Measurements from ENCODE around the gene P2RY6. TPM values are rescaled to one million over a fixed set of nuclear protein-coding genes. Genes with fewer than 3 reads are reported as not detected.

Gene P2RY6
- total and polyA plus RNA-seq, 12 donors, result 0.33 to 5.9 (median 3.9) TPM

- H3K4me1 ChIP-seq (replicated peaks in 1 of 2), result peaks cover 0 to 28% of the 10 kb centered on the region in 2 donors
- WGBS, 4 donors, result 15 to 27% (median 21%) methylated on average over 11 to 17 of the region's 17 CpGs
- no peaks in the 10 kb centered on the region for H3K36me3 ChIP-seq (replicated peaks in 1 of 2)
- intact Hi-C loops (cut with DNase I), result no loop called here
- peak; percentile 70 to 87 (median 75) for DNase-seq
- H3K4me3 ChIP-seq, result no peak overlapping the region
- peak overlapping the region; percentile 15 to 76 (median 44) for H3K27ac ChIP-seq
- no peaks in the 10 kb centered on the region for H3K27me3 ChIP-seq
- H3K9me3 ChIP-seq (replicated peaks in 1 of 3), result no peaks in the 10 kb centered on the region
- TF ChIP-seq POLR2A (IDR thresholded peaks at IDR 0.05), result no peak
- TF ChIP-seq, protein P1, sequence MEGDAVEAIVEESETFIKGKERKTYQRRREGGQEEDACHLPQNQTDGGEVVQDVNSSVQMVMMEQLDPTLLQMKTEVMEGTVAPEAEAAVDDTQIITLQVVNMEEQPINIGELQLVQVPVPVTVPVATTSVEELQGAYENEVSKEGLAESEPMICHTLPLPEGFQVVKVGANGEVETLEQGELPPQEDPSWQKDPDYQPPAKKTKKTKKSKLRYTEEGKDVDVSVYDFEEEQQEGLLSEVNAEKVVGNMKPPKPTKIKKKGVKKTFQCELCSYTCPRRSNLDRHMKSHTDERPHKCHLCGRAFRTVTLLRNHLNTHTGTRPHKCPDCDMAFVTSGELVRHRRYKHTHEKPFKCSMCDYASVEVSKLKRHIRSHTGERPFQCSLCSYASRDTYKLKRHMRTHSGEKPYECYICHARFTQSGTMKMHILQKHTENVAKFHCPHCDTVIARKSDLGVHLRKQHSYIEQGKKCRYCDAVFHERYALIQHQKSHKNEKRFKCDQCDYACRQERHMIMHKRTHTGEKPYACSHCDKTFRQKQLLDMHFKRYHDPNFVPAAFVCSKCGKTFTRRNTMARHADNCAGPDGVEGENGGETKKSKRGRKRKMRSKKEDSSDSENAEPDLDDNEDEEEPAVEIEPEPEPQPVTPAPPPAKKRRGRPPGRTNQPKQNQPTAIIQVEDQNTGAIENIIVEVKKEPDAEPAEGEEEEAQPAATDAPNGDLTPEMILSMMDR (IDR thresholded peaks at IDR 0.05), result peak; percentile 80 to 97 (median 94)
Measured at GRCh38 chr11:73288873-73289707, 17.0 kb downstream of the P2RY6 start.

GRCh38 chr11:73290536-73290935 is 18.4 kb downstream of the P2RY6 start:
- Histone ChIP-seq H3K27ac (no peak overlapping the region), H3K4me3 (no peak overlapping the region), H3K4me1 (replicated peaks in 1 of 2) (peaks cover 0 to 28% of the 10 kb centered on the region in 2 donors), H3K9me3 (replicated peaks in 1 of 3) (no peaks in the 10 kb centered on the region), H3K36me3 (replicated peaks in 1 of 2) (no peaks in the 10 kb centered on the region), H3K27me3 (no peaks in the 10 kb centered on the region)
- no peak for DNase-seq
- 85 to 95% (median 89%) methylated on average over 2 to 4 of the region's 4 CpGs for WGBS, 4 donors
- TF ChIP-seq POLR2A (IDR thresholded peaks at IDR 0.05), result no peak
- TF ChIP-seq, protein P1 (IDR thresholded peaks at IDR 0.05), result no peak
- intact Hi-C loops (cut with DNase I), result loop anchor here in 1 of 2 donors (5.0 kb wide), 1 partner anchor 103 kb away; no protein-coding TSS in a partner anchor

DNA sequence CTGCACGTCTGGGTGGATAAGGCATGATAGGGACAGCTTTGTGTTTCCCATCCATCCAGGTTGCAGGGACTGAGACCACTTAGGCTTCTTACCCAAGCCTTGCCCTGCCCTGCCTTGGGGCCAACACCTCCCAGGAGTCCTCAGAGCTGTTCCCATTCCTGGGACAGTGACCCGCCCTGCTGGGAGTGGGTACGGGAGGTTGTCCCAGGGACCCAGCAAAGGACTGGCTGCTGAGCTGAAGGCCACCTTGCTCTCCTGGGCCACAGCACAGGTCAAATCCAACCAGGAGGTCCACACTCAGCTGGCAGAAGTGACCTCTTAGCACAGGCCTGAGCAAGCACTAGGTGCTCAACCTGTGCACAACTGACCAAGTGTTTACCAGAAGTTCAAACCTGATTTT is 19.1 kb downstream of the P2RY6 start:
- H3K9me3 ChIP-seq (replicated peaks in 1 of 3), result no peaks in the 10 kb centered on the region
- DNase-seq, result no peak
- H3K4me3 ChIP-seq, result no peak overlapping the region
- no peaks in the 10 kb centered on the region for H3K27me3 ChIP-seq
- TF ChIP-seq, protein P1 (IDR thresholded peaks at IDR 0.05), result no peak
- no peak for TF ChIP-seq POLR2A (IDR thresholded peaks at IDR 0.05)
- H3K4me1 ChIP-seq (replicated peaks in 1 of 2), result peaks cover 0 to 28% of the 10 kb centered on the region in 2 donors
- no peaks in the 10 kb centered on the region for H3K36me3 ChIP-seq (replicated peaks in 1 of 2)
- 63 to 91% (median 84%) methylated on average over 3 of the region's 3 CpGs for WGBS, 4 donors
- no peak overlapping the region for H3K27ac ChIP-seq
- intact Hi-C loops (cut with DNase I), result loop anchor here in 1 of 2 donors (5.0 kb wide), 1 partner anchor 104 kb away; no protein-coding TSS in a partner anchor

GRCh38 chr11:73291781-73292524 is 19.8 kb downstream of the P2RY6 start:
- intact Hi-C loops (cut with DNase I), result loop anchor here (2.0 to 5.0 kb wide), 2 partner anchors 103 to 105 kb away; no protein-coding TSS in a partner anchor
- Histone ChIP-seq H3K27me3 (no peaks in the 10 kb centered on the region), H3K27ac (no peak overlapping the region), H3K36me3 (replicated peaks in 1 of 2) (no peaks in the 10 kb centered on the region), H3K4me1 (replicated peaks in 1 of 2) (peaks cover 0 to 28% of the 10 kb centered on the region in 2 donors), H3K9me3 (replicated peaks in 1 of 3) (no peaks in the 10 kb centered on the region), H3K4me3 (no peak overlapping the region)
- no peak for TF ChIP-seq POLR2A (IDR thresholded peaks at IDR 0.05)
- TF ChIP-seq, protein P1 (IDR thresholded peaks at IDR 0.05), result no peak
- WGBS, 4 donors, result 80 to 82% (median 81%) methylated on average over 11 to 12 of the region's 12 CpGs
- no peak for DNase-seq
